Hepatocyte (in vitro differentiated cells): Measurements from ENCODE around the gene PCED1A. TPM values are rescaled to one million over a fixed set of nuclear protein-coding genes. Genes with fewer than 3 reads are reported as not detected.

Experiments
- DNase-seq: peaks from one replicate; pipeline ENCODE4 v3.0.0-alpha.2; 2016; ENCODE audit warnings: low spot score
- H2AFZ ChIP-seq: fragments of 200-600 bp; sonication (generic); 2 replicates; pipeline ENCODE4 v1.6.0; 2016; ENCODE audit warnings: antibody characterized with exemption, mild to moderate bottlenecking
- H3K27ac ChIP-seq: fragments of 200-600 bp; sonication (generic); 2 replicates; pipeline ENCODE4 v1.5.1; 2016; ENCODE audit warnings: mild to moderate bottlenecking
- H3K27me3 ChIP-seq: fragments of 200-600 bp; sonication (generic); 2 replicates; pipeline ENCODE4 v1.6.1; 2016
- H3K36me3 ChIP-seq: fragments of 200-600 bp; sonication (generic); replicated peaks from 2 replicates; pipeline ENCODE4 v1.5.1; 2016; ENCODE audit warnings: low read depth; ENCODE audit not compliant: insufficient read depth
- H3K4me1 ChIP-seq: fragments of 200-600 bp; sonication (generic); 2 replicates; pipeline ENCODE4 v1.5.1; 2016; ENCODE audit warnings: mild to moderate bottlenecking, moderate library complexity; ENCODE audit not compliant: insufficient read depth
- H3K4me2 ChIP-seq: fragments of 200-600 bp; sonication (generic); 2 replicates; pipeline ENCODE4 v1.6.0; 2016
- H3K4me3 ChIP-seq: fragments of 200-600 bp; sonication (generic); 2 replicates; pipeline ENCODE4 v1.5.1; 2016; ENCODE audit warnings: mild to moderate bottlenecking
- H3K79me2 ChIP-seq: fragments of 200-600 bp; sonication (generic); 2 replicates; pipeline ENCODE4 v1.6.0; 2017; ENCODE audit warnings: mild to moderate bottlenecking
- H3K9me2 ChIP-seq: fragments of 200-600 bp; sonication (generic); replicated peaks from 2 replicates; pipeline ENCODE4 v1.6.0; 2017; ENCODE audit warnings: mild to moderate bottlenecking; ENCODE audit not compliant: insufficient read depth
- H3K9me3 ChIP-seq: fragments of 200-600 bp; sonication (generic); 2 replicates; pipeline ENCODE4 v1.5.1; 2016; ENCODE audit warnings: low read depth, mild to moderate bottlenecking
- H4K20me1 ChIP-seq: fragments of 200-600 bp; sonication (generic); 2 replicates; pipeline ENCODE4 v1.6.0; 2016; ENCODE audit warnings: mild to moderate bottlenecking; ENCODE audit not compliant: insufficient read depth, poor library complexity, severe bottlenecking
- EZH2 ChIP-seq: fragments of 200-600 bp; sonication (generic); IDR thresholded peaks from 2 replicates; pipeline ENCODE4 v1.6.1; 2016; ENCODE audit warnings: antibody characterized with exemption, mild to moderate bottlenecking, borderline replicate concordance
- EZH2phosphoT487 ChIP-seq: fragments of 200-600 bp; sonication (generic); IDR thresholded peaks from one replicate; pipeline ENCODE4 v1.6.1; 2018; ENCODE audit warnings: antibody characterized with exemption, mild to moderate bottlenecking, low read depth, moderate library complexity; ENCODE audit not compliant: unreplicated experiment, severe bottlenecking
- WGBS: methylation state at CpG from one replicate; pipeline ENCODE4 v1.1.6; 2016; ENCODE audit warnings: low lambda C conversion rate; ENCODE audit errors: missing lambda C conversion rate; 5-methylcytosine and 5-hydroxymethylcytosine counted together
- polyA plus RNA-seq: library from polyadenylated mRNA; unstranded; fragments of >200 nt; fragmentation: Nextera tagmentation; extraction: Ambion mirVana; gene quantifications from 2 replicates; pipeline ENCODE4 v1.2.1, GENCODE V29; 2016
- total RNA-seq: library from RNA; depleted of rRNA; stranded (reverse); fragments of >200 nt; gene quantifications from 2 replicates; pipeline ENCODE4 v1.2.3, GENCODE V29; 2014
- TF ChIP-seq, protein P1 (sequence below): fragments of 200-600 bp; sonication (generic); IDR thresholded peaks from 2 replicates; pipeline ENCODE4 v1.5.1; 2016; ENCODE audit warnings: antibody characterized with exemption, mild to moderate bottlenecking; ENCODE audit not compliant: poor library complexity

PCED1A gene, protein sequence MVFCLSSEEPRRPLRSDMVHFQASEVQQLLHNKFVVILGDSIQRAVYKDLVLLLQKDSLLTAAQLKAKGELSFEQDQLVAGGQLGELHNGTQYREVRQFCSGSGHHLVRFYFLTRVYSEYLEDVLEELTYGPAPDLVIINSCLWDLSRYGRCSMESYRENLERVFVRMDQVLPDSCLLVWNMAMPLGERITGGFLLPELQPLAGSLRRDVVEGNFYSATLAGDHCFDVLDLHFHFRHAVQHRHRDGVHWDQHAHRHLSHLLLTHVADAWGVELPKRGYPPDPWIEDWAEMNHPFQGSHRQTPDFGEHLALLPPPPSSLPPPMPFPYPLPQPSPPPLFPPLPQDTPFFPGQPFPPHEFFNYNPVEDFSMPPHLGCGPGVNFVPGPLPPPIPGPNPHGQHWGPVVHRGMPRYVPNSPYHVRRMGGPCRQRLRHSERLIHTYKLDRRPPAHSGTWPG
- total RNA-seq (36.8 and 43.0 TPM in 2 replicates), polyA plus RNA-seq (41.2 and 54.2 TPM in 2 replicates)

DNA sequence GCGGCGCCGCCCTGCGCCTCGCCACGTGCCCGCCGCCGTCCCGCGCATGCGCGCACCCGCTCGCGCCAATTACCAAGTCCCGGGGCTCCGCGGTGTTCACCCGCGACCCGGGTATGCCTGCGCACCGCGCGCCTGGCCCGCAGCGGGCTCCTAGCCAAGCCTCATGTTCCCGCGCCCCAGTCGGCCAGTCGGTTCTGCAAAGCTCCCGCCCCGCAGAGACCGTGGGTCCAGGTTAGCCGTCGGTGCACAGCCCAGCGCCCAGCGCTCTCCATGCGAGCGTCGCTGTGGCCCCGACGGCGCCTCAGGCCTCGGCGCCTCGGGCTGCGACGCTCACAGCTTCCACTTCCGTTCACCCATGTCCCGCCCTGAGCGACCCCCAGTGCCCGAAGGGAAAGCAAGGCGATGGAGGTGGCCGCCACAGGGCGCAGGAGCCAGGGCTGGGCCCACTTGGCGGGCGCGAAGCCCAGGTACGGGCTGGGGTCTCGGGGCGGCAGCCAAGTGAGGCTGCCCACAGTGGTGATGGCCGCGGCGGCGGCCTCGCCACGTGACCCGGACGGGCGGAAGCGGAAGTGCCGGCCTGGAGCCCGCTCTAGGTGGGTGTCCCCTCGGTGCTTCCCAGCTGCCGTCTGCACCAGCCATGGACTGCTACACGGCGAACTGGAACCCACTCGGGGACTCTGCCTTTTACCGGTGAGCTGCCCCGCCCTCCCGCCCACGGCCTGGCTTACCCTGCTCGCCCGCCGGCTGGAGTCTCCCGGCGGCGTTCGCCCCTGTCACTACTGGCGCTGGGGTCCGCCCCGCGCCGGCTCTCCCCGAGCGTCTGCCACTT, at the start of gene PCED1A, which contains the start of gene VPS16:
Gene PCED1A, minus strand, starts transcription at position 518 of the 829 bp plus-strand sequence. CDS start 743 bp downstream, outside the sequence.
Gene VPS16, plus strand, starts transcription at position 608 of the 829 bp plus-strand sequence. Its CDS starts 30 bp downstream, at position 638.
- peak within 1 kb of the TSS; percentile 100 for H2AFZ ChIP-seq
- H3K9me3 ChIP-seq = no peaks in the 10 kb centered on the region
- no peaks in the 10 kb centered on the region for H3K36me3 ChIP-seq
- 20% methylated on average over 55 of the region's 98 CpGs for WGBS
- H3K27me3 ChIP-seq = no peaks in the 10 kb centered on the region
- H3K79me2 ChIP-seq = peaks cover 35% of the 10 kb centered on the region
- no peaks in the 10 kb centered on the region for H3K9me2 ChIP-seq
- peak; percentile 94 for DNase-seq
- peak within 1 kb of the TSS; percentile 99 for H3K4me2 ChIP-seq
- peak within 1 kb of the TSS; percentile 97 for H3K27ac ChIP-seq
- H3K4me3 ChIP-seq = peak within 1 kb of the TSS; percentile 98
- peaks cover 15% of the 10 kb centered on the region for H3K4me1 ChIP-seq
- no peaks in the 10 kb centered on the region for H4K20me1 ChIP-seq
- no peak for TF ChIP-seq EZH2phosphoT487
- TF ChIP-seq EZH2 = no peak
- TF ChIP-seq, protein P1, sequence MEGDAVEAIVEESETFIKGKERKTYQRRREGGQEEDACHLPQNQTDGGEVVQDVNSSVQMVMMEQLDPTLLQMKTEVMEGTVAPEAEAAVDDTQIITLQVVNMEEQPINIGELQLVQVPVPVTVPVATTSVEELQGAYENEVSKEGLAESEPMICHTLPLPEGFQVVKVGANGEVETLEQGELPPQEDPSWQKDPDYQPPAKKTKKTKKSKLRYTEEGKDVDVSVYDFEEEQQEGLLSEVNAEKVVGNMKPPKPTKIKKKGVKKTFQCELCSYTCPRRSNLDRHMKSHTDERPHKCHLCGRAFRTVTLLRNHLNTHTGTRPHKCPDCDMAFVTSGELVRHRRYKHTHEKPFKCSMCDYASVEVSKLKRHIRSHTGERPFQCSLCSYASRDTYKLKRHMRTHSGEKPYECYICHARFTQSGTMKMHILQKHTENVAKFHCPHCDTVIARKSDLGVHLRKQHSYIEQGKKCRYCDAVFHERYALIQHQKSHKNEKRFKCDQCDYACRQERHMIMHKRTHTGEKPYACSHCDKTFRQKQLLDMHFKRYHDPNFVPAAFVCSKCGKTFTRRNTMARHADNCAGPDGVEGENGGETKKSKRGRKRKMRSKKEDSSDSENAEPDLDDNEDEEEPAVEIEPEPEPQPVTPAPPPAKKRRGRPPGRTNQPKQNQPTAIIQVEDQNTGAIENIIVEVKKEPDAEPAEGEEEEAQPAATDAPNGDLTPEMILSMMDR = no peak

DNA sequence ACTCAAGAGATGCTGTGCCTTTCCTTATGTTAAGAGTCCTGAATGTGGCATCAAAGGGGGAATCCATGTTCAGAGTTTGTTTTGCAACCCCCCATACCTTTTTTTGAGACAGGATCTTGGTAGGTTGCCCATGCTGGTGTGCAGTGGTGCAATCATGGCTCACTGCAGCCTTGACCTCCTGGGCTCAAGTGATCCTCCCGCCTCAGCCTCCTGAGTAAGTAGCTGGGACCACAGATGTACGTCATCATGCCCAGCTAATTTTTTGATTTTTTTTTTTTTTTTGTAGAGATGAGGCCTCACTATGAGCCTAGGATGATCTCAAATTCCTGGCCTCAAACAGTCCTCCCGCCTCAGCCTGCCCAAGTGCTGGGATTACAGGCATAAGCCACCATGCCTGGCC, 49.3 kb upstream of the PCED1A start:
- no peak for DNase-seq
- Histone ChIP-seq H3K9me3 (no peaks in the 10 kb centered on the region), H3K9me2 (no peaks in the 10 kb centered on the region), H3K79me2 (peaks cover 98% of the 10 kb centered on the region), H3K27ac (no peak overlapping the region), H2AFZ (no peak overlapping the region), H3K36me3 (no peaks in the 10 kb centered on the region), H3K27me3 (no peaks in the 10 kb centered on the region), H3K4me2 (no peak overlapping the region), H3K4me1 (no peaks in the 10 kb centered on the region), H4K20me1 (peaks cover 35% of the 10 kb centered on the region), H3K4me3 (no peak overlapping the region)
- TF ChIP-seq EZH2 = no peak
- no peak for TF ChIP-seq EZH2phosphoT487
- 98% methylated on average over 3 of the region's 3 CpGs for WGBS

DNA sequence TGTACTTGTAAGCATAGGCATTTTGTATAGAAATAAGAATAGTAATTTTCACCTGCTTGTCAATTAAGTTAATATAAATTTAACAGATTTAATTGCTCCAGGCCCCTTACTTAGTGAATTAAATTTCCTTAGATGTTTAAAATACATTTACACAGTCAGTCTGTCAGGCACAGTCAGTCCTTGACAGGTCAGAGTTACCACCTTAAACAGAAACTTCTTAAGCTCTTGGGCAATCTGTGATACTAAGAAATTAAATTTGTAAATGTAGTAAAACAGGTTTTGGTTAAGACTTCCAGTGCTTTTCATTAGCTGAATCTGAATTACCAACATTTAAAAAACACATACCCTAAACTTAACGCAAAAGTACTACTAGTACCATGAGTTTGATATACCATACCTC, 48.8 kb upstream of the PCED1A start:
- Histone ChIP-seq H2AFZ (no peak overlapping the region), H3K9me2 (no peaks in the 10 kb centered on the region), H3K9me3 (no peaks in the 10 kb centered on the region), H3K79me2 (peaks cover 98% of the 10 kb centered on the region), H4K20me1 (peaks cover 35% of the 10 kb centered on the region), H3K4me3 (no peak overlapping the region), H3K4me2 (no peak overlapping the region), H3K36me3 (no peaks in the 10 kb centered on the region), H3K27me3 (no peaks in the 10 kb centered on the region), H3K4me1 (no peaks in the 10 kb centered on the region), H3K27ac (no peak overlapping the region)
- TF ChIP-seq EZH2 (no peak), EZH2phosphoT487 (no peak)
- TF ChIP-seq, protein P1 = no peak
- 98% methylated on average over 1 of the region's 1 CpG for WGBS
- DNase-seq = no peak
